Measurements from ENCODE around the gene SYTL3.
"Not testable (repeated sequence)": the region's sequence is repeated elsewhere in the genome, so short reads cannot be mapped to it uniquely, and the experiment has no call there.

Gene SYTL3

GRCh38 chr6:158686791-158687381 is 37.0 kb downstream of the SYTL3 start:
- DNase-seq (ENCODE audit: extremely low read depth in 1 of 2, low read depth in 1 of 2) = no peak

GRCh38 chr6:158687506-158687905 is 37.7 kb downstream of the SYTL3 start:
- no peak for DNase-seq (ENCODE audit: extremely low read depth in 1 of 2, low read depth in 1 of 2)

- DNase-seq (ENCODE audit: extremely low read depth in 1 of 2, low read depth in 1 of 2) = no peak
These were observed 39.0 kb downstream of the SYTL3 start for GRCh38 chr6:158688860-158689259.

GRCh38 chr6:158694913-158695312 is 45.1 kb downstream of the SYTL3 start:
- DNase-seq (ENCODE audit: extremely low read depth in 1 of 2, low read depth in 1 of 2) = no peak

GRCh38 chr6:158697811-158698210 is 48.0 kb downstream of the SYTL3 start:
- no peak for DNase-seq (ENCODE audit: extremely low read depth in 1 of 2, low read depth in 1 of 2)

GRCh38 chr6:158698931-158699330 is 49.1 kb downstream of the SYTL3 start:
- DNase-seq (ENCODE audit: extremely low read depth in 1 of 2, low read depth in 1 of 2) = peak in 1 of 2 donors; percentile 42

GRCh38 chr6:158701268-158701667 is 51.4 kb downstream of the SYTL3 start:
- not testable (repeated sequence) for DNase-seq (ENCODE audit: extremely low read depth in 1 of 2, low read depth in 1 of 2)

- no peak for DNase-seq (ENCODE audit: extremely low read depth in 1 of 2, low read depth in 1 of 2)
These were observed 53.4 kb downstream of the SYTL3 start for GRCh38 chr6:158703111-158703836.

- DNase-seq (ENCODE audit: extremely low read depth in 1 of 2, low read depth in 1 of 2) = peak; percentile 42 to 58
These were observed 54.3 kb downstream of the SYTL3 start for GRCh38 chr6:158703837-158704822.

GRCh38 chr6:158705386-158706126 is 55.7 kb downstream of the SYTL3 start:
- DNase-seq (ENCODE audit: extremely low read depth in 1 of 2, low read depth in 1 of 2) = no peak

- no peak for DNase-seq (ENCODE audit: extremely low read depth in 1 of 2, low read depth in 1 of 2)
These were observed 56.6 kb downstream of the SYTL3 start for GRCh38 chr6:158706369-158706982.

- no peak for DNase-seq (ENCODE audit: extremely low read depth in 1 of 2, low read depth in 1 of 2)
These were observed 57.4 kb downstream of the SYTL3 start for GRCh38 chr6:158707120-158707820.

- DNase-seq (ENCODE audit: extremely low read depth in 1 of 2, low read depth in 1 of 2) = no peak
These were observed 58.0 kb downstream of the SYTL3 start for GRCh38 chr6:158707821-158708195.

- no peak for DNase-seq (ENCODE audit: extremely low read depth in 1 of 2, low read depth in 1 of 2)
These were observed 58.4 kb downstream of the SYTL3 start for GRCh38 chr6:158708239-158708638.

GRCh38 chr6:158709809-158710208 is 60.0 kb downstream of the SYTL3 start:
- no peak for DNase-seq (ENCODE audit: extremely low read depth in 1 of 2, low read depth in 1 of 2)

GRCh38 chr6:158711264-158711663 is 61.4 kb downstream of the SYTL3 start:
- DNase-seq (ENCODE audit: extremely low read depth in 1 of 2, low read depth in 1 of 2) = no peak

GRCh38 chr6:158713469-158713868 is 63.6 kb downstream of the SYTL3 start:
- no peak for DNase-seq (ENCODE audit: extremely low read depth in 1 of 2, low read depth in 1 of 2)

- DNase-seq (ENCODE audit: extremely low read depth in 1 of 2, low read depth in 1 of 2) = no peak
These were observed 64.9 kb downstream of the SYTL3 start for GRCh38 chr6:158714706-158715105.

Data from stimulated activated CD8-positive, alpha-beta memory T cell treated with anti-CD3 and anti-CD28 coated beads, Interleukin-7, amount 100 ng/mL, for 48 hours (primary cell).